KMS-11 (cell line): Measurements from ENCODE around the gene AOPEP.

Experiments used
- H2AFZ ChIP-seq: fragments of 200-600 bp; sonication (generic); 2 replicates; pipeline ENCODE4 v1.6.1; 2016; ENCODE audit warnings: antibody characterized with exemption, mixed run types, low read depth
- H3K27ac ChIP-seq: fragments of 200-600 bp; sonication (generic); 2 replicates; pipeline ENCODE4 v1.6.1; 2016; ENCODE audit warnings: mild to moderate bottlenecking, mixed run types
- H3K27me3 ChIP-seq: fragments of 200-600 bp; sonication (generic); 2 replicates; pipeline ENCODE4 v1.6.1; 2017; ENCODE audit warnings: mild to moderate bottlenecking, low read depth, mixed run types, moderate library complexity; ENCODE audit not compliant: insufficient read depth
- H3K36me3 ChIP-seq: fragments of 200-600 bp; sonication (generic); 2 replicates; pipeline ENCODE4 v1.6.1; 2017; ENCODE audit warnings: mild to moderate bottlenecking, mixed run types; ENCODE audit not compliant: insufficient read depth
- H3K4me1 ChIP-seq: fragments of 200-600 bp; sonication (generic); 2 replicates; pipeline ENCODE4 v1.6.1; 2016; ENCODE audit warnings: mild to moderate bottlenecking, low read depth, mixed run types; ENCODE audit not compliant: poor library complexity, severe bottlenecking
- H3K4me2 ChIP-seq: fragments of 200-600 bp; sonication (generic); 2 replicates; pipeline ENCODE4 v1.7.0; 2016; ENCODE audit warnings: mild to moderate bottlenecking, mixed run types
- H3K4me3 ChIP-seq: fragments of 200-600 bp; sonication (generic); IDR thresholded peaks from 2 replicates; pipeline ENCODE4 v1.6.1; 2017; ENCODE audit warnings: low read depth, low read length, mixed read lengths; ENCODE audit not compliant: insufficient read depth
- H3K79me2 ChIP-seq: fragments of 200-600 bp; sonication (generic); 2 replicates; pipeline ENCODE4 v1.6.1; 2016; ENCODE audit warnings: low read depth, mixed run types; ENCODE audit not compliant: insufficient read depth
- H3K9ac ChIP-seq: fragments of 200-600 bp; sonication (generic); 2 replicates; pipeline ENCODE4 v1.6.1; 2016; ENCODE audit warnings: mild to moderate bottlenecking, mixed run types
- H4K20me1 ChIP-seq: fragments of 200-600 bp; sonication (generic); 2 replicates; pipeline ENCODE4 v1.6.1; 2016; ENCODE audit warnings: mild to moderate bottlenecking, mixed run types; ENCODE audit not compliant: insufficient read depth
- CTCF ChIP-seq: fragments of 200-600 bp; sonication (generic); conservative IDR thresholded peaks from 2 replicates; pipeline ENCODE4 v1.6.1; 2017; ENCODE audit warnings: low read depth, mild to moderate bottlenecking, antibody characterized with exemption, low read length, moderate library complexity, mixed read lengths

AOPEP gene

GRCh38 chr9:94945197-94946144 is 219.0 kb downstream of the AOPEP start:
- Histone ChIP-seq H3K9ac (no peak overlapping the region), H4K20me1 (no peaks in the 10 kb centered on the region), H3K4me1 (no peaks in the 10 kb centered on the region), H3K4me3 (no peak overlapping the region), H3K27ac (no peak overlapping the region), H3K27me3 (no peaks in the 10 kb centered on the region), H3K36me3 (no peaks in the 10 kb centered on the region), H2AFZ (no peak overlapping the region), H3K79me2 (no peaks in the 10 kb centered on the region), H3K4me2 (no peak overlapping the region)
- TF ChIP-seq CTCF, result no peak

- Histone ChIP-seq H3K4me2 (no peak overlapping the region), H3K27ac (no peak overlapping the region), H2AFZ (no peak overlapping the region), H3K36me3 (no peaks in the 10 kb centered on the region), H3K9ac (no peak overlapping the region), H3K79me2 (no peaks in the 10 kb centered on the region), H3K4me3 (no peak overlapping the region), H3K27me3 (no peaks in the 10 kb centered on the region), H4K20me1 (no peaks in the 10 kb centered on the region), H3K4me1 (no peaks in the 10 kb centered on the region)
- no peak for TF ChIP-seq CTCF
These were observed 219.8 kb downstream of the AOPEP start for GRCh38 chr9:94946256-94946655.

- Histone ChIP-seq H3K79me2 (no peaks in the 10 kb centered on the region), H4K20me1 (no peaks in the 10 kb centered on the region), H3K4me1 (no peaks in the 10 kb centered on the region), H3K4me2 (no peak overlapping the region), H3K27ac (no peak overlapping the region), H3K36me3 (no peaks in the 10 kb centered on the region), H3K27me3 (no peaks in the 10 kb centered on the region), H2AFZ (no peak overlapping the region), H3K9ac (no peak overlapping the region), H3K4me3 (no peak overlapping the region)
- TF ChIP-seq CTCF, result no peak
These were observed 222.2 kb downstream of the AOPEP start for GRCh38 chr9:94948567-94949235.

GRCh38 chr9:94949370-94949769 is 222.9 kb downstream of the AOPEP start:
- Histone ChIP-seq H3K9ac (no peak overlapping the region), H2AFZ (no peak overlapping the region), H3K4me1 (no peaks in the 10 kb centered on the region)

More at GRCh38 chr9:94949370-94949769, 222.9 kb downstream of the AOPEP start:
- no peaks in the 10 kb centered on the region for H4K20me1 ChIP-seq
- no peak overlapping the region for H3K27ac ChIP-seq
- no peaks in the 10 kb centered on the region for H3K27me3 ChIP-seq
- H3K4me3 ChIP-seq, result no peak overlapping the region
- H3K4me2 ChIP-seq, result no peak overlapping the region
- no peaks in the 10 kb centered on the region for H3K36me3 ChIP-seq
- no peaks in the 10 kb centered on the region for H3K79me2 ChIP-seq
- no peak for TF ChIP-seq CTCF
